Hematopoietic multipotent progenitor cell treated with erythropoietin and hydrocortisone succinate and interleukin-3 and kit ligand, for 15 days (in vitro differentiated cells): ENCODE data around the gene ZCCHC8.

Experiments
- DNase-seq: peaks from one replicate; pipeline ENCODE4 v3.0.0-alpha.2; 2015; ENCODE audit warnings: low spot score

Gene ZCCHC8

DNA sequence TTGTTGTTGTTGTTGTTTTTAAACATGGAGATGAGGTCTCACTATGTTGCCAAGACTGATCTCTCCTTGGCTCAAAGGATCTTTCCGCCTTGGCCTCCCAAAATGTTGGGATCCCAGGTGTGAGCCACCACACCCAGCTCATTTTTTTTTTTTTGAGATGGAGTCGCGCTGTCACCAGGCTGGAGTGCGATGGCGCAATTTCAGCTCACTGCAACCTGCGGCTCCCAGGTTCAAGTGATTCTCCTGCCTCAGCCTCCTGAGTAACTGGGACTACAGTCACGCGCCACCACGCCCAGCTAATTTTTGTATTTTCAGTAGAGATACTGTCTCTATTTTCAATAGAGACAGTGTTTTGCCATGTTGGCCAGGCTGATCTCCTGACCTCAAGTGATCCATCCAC, 73.3 kb downstream of the ZCCHC8 start:
- no peak for DNase-seq

DNA sequence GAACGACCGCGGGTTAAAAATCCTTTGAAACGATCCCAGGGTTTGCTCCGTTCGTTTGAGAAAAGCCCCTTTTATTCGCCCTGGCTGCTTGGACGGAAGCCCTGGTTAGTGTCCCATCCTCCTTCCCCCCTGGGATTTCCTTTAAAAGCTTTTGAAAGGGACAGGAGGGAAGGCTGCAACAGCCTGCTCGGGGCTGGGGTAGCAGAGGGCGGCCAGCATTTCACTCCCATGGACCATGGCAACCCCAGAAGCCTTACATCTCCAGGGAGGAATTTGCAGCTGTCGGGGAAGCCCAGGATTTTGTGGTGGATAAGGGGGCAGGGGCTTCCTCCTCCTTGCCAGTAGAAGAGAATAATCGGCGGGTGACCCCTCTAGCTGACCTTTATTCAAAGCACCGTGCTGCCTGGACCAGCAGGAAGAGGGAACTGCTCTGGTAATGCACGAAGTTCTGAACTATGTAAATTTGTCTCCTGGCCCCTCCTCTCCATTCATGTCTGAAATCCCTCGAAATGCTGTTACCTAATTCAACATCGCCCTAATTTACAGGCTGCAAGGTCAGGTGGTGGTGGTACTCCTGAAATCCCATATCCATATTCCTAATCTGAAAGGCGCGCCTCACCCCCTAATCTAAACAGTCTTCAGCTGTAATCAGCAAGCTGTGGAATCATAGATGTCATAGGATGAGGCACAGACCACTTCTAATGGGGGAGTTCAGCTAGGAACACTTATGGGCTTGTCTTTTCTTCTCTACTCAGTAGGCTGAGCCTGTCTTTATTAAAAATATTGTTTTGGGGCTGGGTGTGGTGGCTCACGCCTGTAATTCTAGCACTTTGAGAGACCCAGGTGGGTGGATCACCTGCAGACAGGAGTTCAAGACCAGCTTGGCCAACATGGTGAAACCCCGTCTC, 77.2 kb downstream of the ZCCHC8 start:
- DNase-seq = no peak

DNA sequence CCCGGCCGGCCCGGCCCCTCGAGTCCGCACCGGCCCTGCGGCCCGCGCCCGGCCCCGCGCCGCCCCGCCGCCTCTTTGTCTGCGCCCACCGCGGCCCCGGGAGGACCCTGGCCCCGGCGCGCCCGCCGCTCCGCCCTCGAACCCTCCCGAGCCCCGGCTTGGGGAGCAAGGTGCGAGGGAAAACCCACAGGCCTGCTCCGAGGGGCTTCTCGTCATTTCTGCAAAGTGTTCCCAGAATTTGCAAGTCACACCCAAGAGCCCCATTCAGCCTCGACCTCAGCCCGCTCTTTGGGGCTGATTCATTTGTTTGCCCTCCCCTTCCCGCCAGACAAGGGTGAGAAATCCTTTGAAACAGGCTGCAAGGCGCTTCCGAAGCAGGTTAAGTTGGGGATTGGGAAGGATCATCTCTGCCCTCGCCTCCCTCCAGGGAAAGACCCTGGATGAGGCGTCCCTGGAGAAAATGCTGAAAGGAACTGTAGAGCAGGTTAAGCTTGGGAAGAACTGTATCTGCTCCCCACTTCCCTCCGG, 77.9 kb downstream of the ZCCHC8 start:
- DNase-seq = no peak

DNA sequence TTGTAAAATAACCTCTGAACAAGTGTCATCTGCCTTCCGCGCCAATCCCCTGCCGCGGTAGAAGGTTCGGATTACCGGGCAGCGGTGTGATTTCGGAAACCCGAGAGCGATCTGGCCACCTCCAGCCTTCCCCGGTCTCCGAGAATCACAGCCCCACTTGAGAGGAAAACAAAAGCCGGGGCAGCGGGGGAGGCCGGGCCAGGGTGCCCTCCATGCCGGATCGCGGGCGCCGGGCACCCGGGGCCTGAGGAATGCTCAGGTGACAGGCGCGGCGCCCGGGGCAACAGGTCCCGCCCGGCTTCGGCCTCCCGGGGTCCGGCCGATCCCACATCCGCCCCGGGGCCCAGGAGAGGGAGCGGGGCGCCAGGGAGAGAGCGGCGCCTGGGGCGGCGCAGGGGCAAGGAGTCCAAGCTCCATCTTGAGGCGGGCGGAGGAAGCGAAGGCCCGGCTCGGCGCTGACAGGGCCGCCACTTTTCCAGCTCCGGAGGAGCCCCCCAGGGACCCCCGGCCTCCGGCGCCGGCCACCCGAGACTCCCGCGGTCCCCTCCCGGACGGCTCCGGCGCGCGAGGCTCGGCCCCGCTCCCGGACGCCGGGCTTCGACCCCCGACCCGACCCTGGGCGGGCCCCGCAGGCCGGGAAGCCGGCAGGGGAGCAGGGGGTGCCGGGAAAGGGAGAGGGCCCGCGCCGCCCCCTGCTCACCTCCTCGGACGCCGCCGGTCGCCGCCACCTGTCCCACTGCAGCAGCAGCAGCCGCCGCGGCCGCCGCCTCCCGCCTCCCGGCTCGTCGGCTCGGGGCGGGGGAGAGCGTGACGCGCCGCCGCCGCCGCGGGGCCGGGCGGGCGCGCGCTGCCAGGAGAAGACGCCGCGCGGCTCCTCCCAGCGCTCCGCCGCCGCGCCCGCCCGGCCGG, 78.7 kb downstream of the ZCCHC8 start, which contains the start of gene CLIP1:
TSS of gene CLIP1 (minus strand) at position 849 of the 909 bp plus-strand sequence. CDS start 42,217 bp downstream, outside the sequence.
- peak; percentile 63 for DNase-seq
